Caco-2 (cell line): Measurements from ENCODE around the gene TEKT2. TPM values are rescaled to one million over a fixed set of nuclear protein-coding genes. Genes with fewer than 3 reads are reported as not detected.

Experiments
- BruUV-seq: library from RNA; stranded (reverse); fragments of 400-500 nt; replicated peaks from 2 replicates; lab custom pipeline; 2021; lab: Mats Ljungman, UMichigan
- CTCF ChIA-PET: fragments of 300-600 bp; sonication (Branson Sonifier 250); formaldehyde crosslinking; loops from one replicate; lab custom pipeline; 2022; ENCODE audit warnings: antibody characterized with exemption; lab: Charles Lee
- POLR2A ChIA-PET: fragments of 300-600 bp; sonication (Branson Sonifier 250); formaldehyde crosslinking; loops from one replicate; lab custom pipeline; 2022; ENCODE audit warnings: antibody characterized with exemption; lab: Charles Lee
- DNase-seq, 2 experiments: peaks; one replicate each; pipeline versions ENCODE4 v3.0.0 to v3.0.0-alpha.2; 2020 to 2022
- H3K27me3 ChIP-seq: replicated peaks from 2 replicates; pipeline ENCODE4 v1.6.0; 2011; ENCODE audit warnings: low read length; ENCODE audit not compliant: control insufficient read depth, insufficient read depth
- H3K36me3 ChIP-seq: 2 replicates; pipeline ENCODE4 v1.5.1; 2011; ENCODE audit warnings: low read length; ENCODE audit not compliant: control insufficient read depth, insufficient read depth
- H3K4me1 ChIP-seq: fragments of 250-450 bp; sonication (Bioruptor Pico); 2 replicates; pipeline ENCODE4 v1.5.1; 2020; ENCODE audit warnings: mild to moderate bottlenecking
- H3K4me3 ChIP-seq: 2 replicates; pipeline ENCODE4 v1.5.1; 2011; ENCODE audit warnings: low read depth, mild to moderate bottlenecking, control low read depth, low read length
- H3K9me3 ChIP-seq: fragments of 250-450 bp; sonication (Bioruptor Pico); 2 replicates; pipeline ENCODE4 v1.5.1; 2020; ENCODE audit warnings: mild to moderate bottlenecking, moderate library complexity
- H3K27ac Mint-ChIP-seq: one replicate; pipeline ENCODE4 v1.8.0; 2022; ENCODE audit warnings: mixed read lengths; ENCODE audit not compliant: unreplicated experiment
- H3K27me3 Mint-ChIP-seq: one replicate; pipeline ENCODE4 v1.8.0; 2022; ENCODE audit warnings: mixed read lengths; ENCODE audit not compliant: insufficient read depth, unreplicated experiment
- H3K36me3 Mint-ChIP-seq: one replicate; pipeline ENCODE4 v1.8.0; 2022; ENCODE audit warnings: mild to moderate bottlenecking, mixed read lengths; ENCODE audit not compliant: insufficient read depth, unreplicated experiment
- H3K4me1 Mint-ChIP-seq: one replicate; pipeline ENCODE4 v1.8.0; 2022; ENCODE audit warnings: low read depth, mixed read lengths; ENCODE audit not compliant: unreplicated experiment
- H3K4me3 Mint-ChIP-seq: one replicate; pipeline ENCODE4 v1.8.0; 2022; ENCODE audit warnings: mild to moderate bottlenecking, moderate library complexity, mixed read lengths; ENCODE audit not compliant: unreplicated experiment
- H3K9me3 Mint-ChIP-seq: one replicate; pipeline ENCODE4 v1.8.0; 2022; ENCODE audit warnings: mixed read lengths; ENCODE audit not compliant: unreplicated experiment
- intact Hi-C: fragments of 100-400 bp; cut with micrococcal nuclease; formaldehyde crosslinking; loops from one replicate; pipeline ENCODE4 v1.10.0; 2022; ENCODE audit not compliant: unreplicated experiment
- total RNA-seq: library from RNA; stranded (reverse); gene quantifications from 2 replicates; pipeline ENCODE4 v1.2.3, GENCODE V29; 2022
- TF ChIP-seq, protein P1 (sequence below), 2 experiments: fragments of 200-600 bp in 1 of 2; IDR thresholded peaks; 1 replicate in 1 of 2; 2 replicates in 1 of 2; pipeline versions ENCODE4 v1.5.1 to v1.8.0; 2011 to 2022; ENCODE audit warnings: antibody characterized with exemption in 1 of 2, control low read depth in 1 of 2, inconsistent platforms in 1 of 2, low read depth in 1 of 2, low read length in 1 of 2, mild to moderate bottlenecking in 1 of 2, moderate library complexity in 1 of 2; ENCODE audit not compliant: insufficient read depth in 1 of 2, severe bottlenecking in 1 of 2, unreplicated experiment in 1 of 2

Gene TEKT2
- total RNA-seq, 1 experiment from 2014 or later: not detected

DNA sequence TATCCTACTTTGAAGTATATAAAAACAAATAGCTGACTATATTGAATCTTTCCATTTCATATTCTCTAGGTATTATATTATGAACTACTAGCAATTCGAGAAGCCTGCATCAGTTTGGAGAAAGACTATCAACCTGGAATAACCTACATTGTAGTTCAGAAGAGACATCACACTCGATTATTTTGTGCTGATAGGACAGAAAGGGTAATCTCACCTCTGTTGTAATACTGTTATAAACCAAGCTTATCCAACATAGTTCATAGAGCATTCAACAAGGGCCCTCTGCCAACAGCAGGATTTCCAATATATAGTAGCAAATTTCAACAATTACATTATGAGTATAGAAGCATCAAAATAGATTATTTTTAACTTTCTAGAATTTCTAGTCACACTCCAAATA lies 43.7 kb upstream of the TEKT2 start:
- H3K4me3 Mint-ChIP-seq: no peak overlapping the region

DNA sequence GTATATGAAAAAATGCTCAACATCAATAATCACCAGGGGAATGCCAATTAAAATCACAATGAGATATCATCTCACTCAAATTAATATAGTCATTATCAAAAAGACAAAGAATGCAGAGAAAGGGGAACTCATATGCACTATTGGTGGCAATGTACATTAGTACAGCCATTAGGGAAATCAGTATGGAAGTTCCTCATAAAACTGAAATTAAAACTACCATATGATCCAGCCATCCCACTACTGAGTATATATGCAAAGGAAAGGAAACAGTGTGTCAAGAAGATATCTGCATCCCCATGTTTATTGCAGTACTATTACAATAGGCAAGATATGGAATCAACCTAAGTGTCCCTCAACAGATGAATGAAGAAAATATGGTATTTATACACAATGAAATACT lies 32.1 kb upstream of the TEKT2 start:
- intact Hi-C loops: no loop called here
- no peaks in the 10 kb centered on the region for H3K27me3 ChIP-seq
- Mint-ChIP-seq H3K4me1 (no peaks in the 10 kb centered on the region), H3K9me3 (no peaks in the 10 kb centered on the region), H3K4me3 (no peak overlapping the region), H3K27me3 (no peaks in the 10 kb centered on the region), H3K36me3 (peaks cover 5% of the 10 kb centered on the region), H3K27ac (no peak overlapping the region)
- POLR2A ChIA-PET: no interaction called here
- no peaks in the 10 kb centered on the region for H3K36me3 ChIP-seq
- no peak overlapping the region for H3K4me3 ChIP-seq
- H3K4me1 ChIP-seq: no peaks in the 10 kb centered on the region
- BruUV-seq: no TSS peak
- TF ChIP-seq, protein P1, sequence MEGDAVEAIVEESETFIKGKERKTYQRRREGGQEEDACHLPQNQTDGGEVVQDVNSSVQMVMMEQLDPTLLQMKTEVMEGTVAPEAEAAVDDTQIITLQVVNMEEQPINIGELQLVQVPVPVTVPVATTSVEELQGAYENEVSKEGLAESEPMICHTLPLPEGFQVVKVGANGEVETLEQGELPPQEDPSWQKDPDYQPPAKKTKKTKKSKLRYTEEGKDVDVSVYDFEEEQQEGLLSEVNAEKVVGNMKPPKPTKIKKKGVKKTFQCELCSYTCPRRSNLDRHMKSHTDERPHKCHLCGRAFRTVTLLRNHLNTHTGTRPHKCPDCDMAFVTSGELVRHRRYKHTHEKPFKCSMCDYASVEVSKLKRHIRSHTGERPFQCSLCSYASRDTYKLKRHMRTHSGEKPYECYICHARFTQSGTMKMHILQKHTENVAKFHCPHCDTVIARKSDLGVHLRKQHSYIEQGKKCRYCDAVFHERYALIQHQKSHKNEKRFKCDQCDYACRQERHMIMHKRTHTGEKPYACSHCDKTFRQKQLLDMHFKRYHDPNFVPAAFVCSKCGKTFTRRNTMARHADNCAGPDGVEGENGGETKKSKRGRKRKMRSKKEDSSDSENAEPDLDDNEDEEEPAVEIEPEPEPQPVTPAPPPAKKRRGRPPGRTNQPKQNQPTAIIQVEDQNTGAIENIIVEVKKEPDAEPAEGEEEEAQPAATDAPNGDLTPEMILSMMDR (IDR thresholded peaks at IDR 0.05; ENCODE audit: insufficient read depth in 1 of 2, low read depth in 1 of 2, low read length in 1 of 2, severe bottlenecking in 1 of 2, unreplicated experiment in 1 of 2): no peak
- no peaks in the 10 kb centered on the region for H3K9me3 ChIP-seq
- DNase-seq: no peak
- CTCF ChIA-PET: no interaction called here

More for the DNA sequence above, 43.7 kb upstream of the TEKT2 start:
- H3K36me3 Mint-ChIP-seq: peaks cover 20% of the 10 kb centered on the region
- TF ChIP-seq, protein P1 (IDR thresholded peaks at IDR 0.05; ENCODE audit: insufficient read depth in 1 of 2, low read depth in 1 of 2, low read length in 1 of 2, severe bottlenecking in 1 of 2, unreplicated experiment in 1 of 2): no peak
- H3K4me1 Mint-ChIP-seq: no peaks in the 10 kb centered on the region
- Histone ChIP-seq H3K27me3 (no peaks in the 10 kb centered on the region), H3K4me1 (no peaks in the 10 kb centered on the region), H3K4me3 (no peak overlapping the region), H3K36me3 (no peaks in the 10 kb centered on the region), H3K9me3 (no peaks in the 10 kb centered on the region)
- intact Hi-C loops: no loop called here
- no TSS peak for BruUV-seq
- H3K27ac Mint-ChIP-seq: no peak overlapping the region
- no peak for DNase-seq
- CTCF ChIA-PET: no interaction called here
- POLR2A ChIA-PET: no interaction called here
- H3K9me3 Mint-ChIP-seq: no peaks in the 10 kb centered on the region
- H3K27me3 Mint-ChIP-seq: no peaks in the 10 kb centered on the region

DNA sequence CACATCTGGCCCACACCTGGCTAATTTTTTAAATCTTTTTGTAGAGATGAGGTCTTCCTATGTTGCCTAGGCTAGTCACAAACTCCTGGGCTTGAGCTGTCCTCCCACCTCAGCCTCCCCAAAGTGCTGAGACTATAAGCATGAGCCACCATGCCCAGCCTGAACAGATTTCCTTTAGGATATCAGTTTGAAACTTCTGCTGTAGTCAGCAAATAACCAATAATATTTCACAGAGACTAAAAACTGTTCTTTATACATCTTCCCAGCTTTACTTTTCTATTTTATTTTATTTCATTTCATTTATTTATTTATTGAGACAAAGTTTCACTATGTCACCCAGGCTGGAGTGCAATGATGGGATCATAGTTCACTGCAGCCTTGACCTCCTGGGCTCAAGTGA lies 29.9 kb upstream of the TEKT2 start:
- H3K27me3 Mint-ChIP-seq: no peaks in the 10 kb centered on the region
- no peak overlapping the region for H3K4me3 Mint-ChIP-seq
- DNase-seq: no peak
- no peak overlapping the region for H3K27ac Mint-ChIP-seq
- peaks cover 5% of the 10 kb centered on the region for H3K36me3 Mint-ChIP-seq
- no peaks in the 10 kb centered on the region for H3K27me3 ChIP-seq
- H3K9me3 Mint-ChIP-seq: no peaks in the 10 kb centered on the region
- no peaks in the 10 kb centered on the region for H3K36me3 ChIP-seq
- ChIA-PET POLR2A (no interaction called here), CTCF (no interaction called here)
- H3K4me1 ChIP-seq: no peaks in the 10 kb centered on the region
- H3K4me3 ChIP-seq: no peak overlapping the region
- H3K4me1 Mint-ChIP-seq: no peaks in the 10 kb centered on the region
- BruUV-seq: no TSS peak
- TF ChIP-seq, protein P1 (IDR thresholded peaks at IDR 0.05; ENCODE audit: insufficient read depth in 1 of 2, low read depth in 1 of 2, low read length in 1 of 2, severe bottlenecking in 1 of 2, unreplicated experiment in 1 of 2): no peak
- intact Hi-C loops: no loop called here
- H3K9me3 ChIP-seq: no peaks in the 10 kb centered on the region
